Suprapubic skin (tissue), 4 donors: ENCODE results near the gene NME8. TPM values are rescaled to one million over a fixed set of nuclear protein-coding genes. Genes with fewer than 3 reads are reported as not detected.

ENCODE experiments used
- DNase-seq, 2 donors: peaks; one replicate each; pipeline ENCODE4 v3.0.0-alpha.2; 2019; ENCODE audit warnings: low spot score in 2 of 2
- H3K27ac ChIP-seq: fragments of 200-600 bp; sonication (generic); one replicate; pipeline ENCODE4 v1.5.1; 2019
- H3K27me3 ChIP-seq: fragments of 200-600 bp; sonication (generic); one replicate; pipeline ENCODE4 v1.5.1; 2019
- H3K36me3 ChIP-seq: fragments of 200-600 bp; sonication (generic); one replicate; pipeline ENCODE4 v1.5.1; 2019
- H3K4me1 ChIP-seq: fragments of 200-600 bp; sonication (generic); one replicate; pipeline ENCODE4 v1.5.1; 2019
- H3K4me3 ChIP-seq: fragments of 200-600 bp; sonication (generic); one replicate; pipeline ENCODE4 v1.5.1; 2019; ENCODE audit warnings: mild to moderate bottlenecking
- H3K9me3 ChIP-seq: fragments of 200-600 bp; sonication (generic); one replicate; pipeline ENCODE4 v1.5.1; 2019
- EP300 ChIP-seq: sonication (generic); formaldehyde crosslinking; IDR thresholded peaks from one replicate; pipeline ENCODE4 v1.6.1; 2017; ENCODE audit warnings: antibody characterized with exemption
- POLR2A ChIP-seq, 2 donors: fragments of 450-650 bp; IDR thresholded peaks; one replicate each; pipeline ENCODE4 v1.6.1; 2017; ENCODE audit warnings: antibody characterized with exemption in 2 of 2, mild to moderate bottlenecking in 2 of 2, moderate library complexity in 2 of 2
- POLR2AphosphoS5 ChIP-seq, 3 donors: sonication (generic); formaldehyde crosslinking; IDR thresholded peaks; one replicate each; pipeline ENCODE4 v1.6.1; 2017; ENCODE audit warnings: antibody characterized with exemption in 3 of 3
- WGBS: methylation state at CpG from one replicate; pipeline ENCODE4 v1.1.5; 2018; 5-methylcytosine and 5-hydroxymethylcytosine counted together
- total RNA-seq, 4 donors: library from RNA; depleted of rRNA; stranded (reverse); fragments of >200 nt; gene quantifications; one replicate each; pipeline ENCODE4 v1.1.0, GENCODE V29; 2016
- TF ChIP-seq, protein P1 (sequence below), 2 donors: fragments of 200-600 bp in 1 of 2; fragments of 450-650 bp in 1 of 2; sonication (generic) in 1 of 2; IDR thresholded peaks; one replicate each; pipeline ENCODE4 v1.5.1; 2016 to 2019; ENCODE audit warnings: antibody characterized with exemption in 2 of 2, mild to moderate bottlenecking in 1 of 2, moderate library complexity in 1 of 2

Gene NME8
- total RNA-seq, 4 donors from 2014 or later = 2.0 to 7.3 TPM; not detected in 2

- Histone ChIP-seq H3K9me3 (no peaks in the 10 kb centered on the region), H3K27me3 (no peaks in the 10 kb centered on the region), H3K4me1 (no peaks in the 10 kb centered on the region), H3K4me3 (no peak overlapping the region), H3K27ac (peak overlapping the region; percentile 45), H3K36me3 (no peaks in the 10 kb centered on the region)
- TF ChIP-seq EP300 (no peak), POLR2A (IDR thresholded peaks at IDR 0.05) (no peak), POLR2AphosphoS5 (IDR thresholded peaks at IDR 0.05) (no peak)
- TF ChIP-seq, protein P1, sequence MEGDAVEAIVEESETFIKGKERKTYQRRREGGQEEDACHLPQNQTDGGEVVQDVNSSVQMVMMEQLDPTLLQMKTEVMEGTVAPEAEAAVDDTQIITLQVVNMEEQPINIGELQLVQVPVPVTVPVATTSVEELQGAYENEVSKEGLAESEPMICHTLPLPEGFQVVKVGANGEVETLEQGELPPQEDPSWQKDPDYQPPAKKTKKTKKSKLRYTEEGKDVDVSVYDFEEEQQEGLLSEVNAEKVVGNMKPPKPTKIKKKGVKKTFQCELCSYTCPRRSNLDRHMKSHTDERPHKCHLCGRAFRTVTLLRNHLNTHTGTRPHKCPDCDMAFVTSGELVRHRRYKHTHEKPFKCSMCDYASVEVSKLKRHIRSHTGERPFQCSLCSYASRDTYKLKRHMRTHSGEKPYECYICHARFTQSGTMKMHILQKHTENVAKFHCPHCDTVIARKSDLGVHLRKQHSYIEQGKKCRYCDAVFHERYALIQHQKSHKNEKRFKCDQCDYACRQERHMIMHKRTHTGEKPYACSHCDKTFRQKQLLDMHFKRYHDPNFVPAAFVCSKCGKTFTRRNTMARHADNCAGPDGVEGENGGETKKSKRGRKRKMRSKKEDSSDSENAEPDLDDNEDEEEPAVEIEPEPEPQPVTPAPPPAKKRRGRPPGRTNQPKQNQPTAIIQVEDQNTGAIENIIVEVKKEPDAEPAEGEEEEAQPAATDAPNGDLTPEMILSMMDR (IDR thresholded peaks at IDR 0.05) = no peak
- 69% methylated on average over 8 of the region's 8 CpGs for WGBS
- DNase-seq = no peak
Measured at GRCh38 chr7:37943905-37944736, 95.7 kb downstream of the NME8 start.

GRCh38 chr7:37944737-37945054 lies 96.3 kb downstream of the NME8 start:
- DNase-seq = no peak
- Histone ChIP-seq H3K36me3 (no peaks in the 10 kb centered on the region), H3K9me3 (no peaks in the 10 kb centered on the region), H3K27ac (no peak overlapping the region), H3K4me3 (no peak overlapping the region), H3K4me1 (no peaks in the 10 kb centered on the region), H3K27me3 (no peaks in the 10 kb centered on the region)
- WGBS = 67% methylated on average over 2 of the region's 2 CpGs
- no peak for TF ChIP-seq POLR2AphosphoS5 (IDR thresholded peaks at IDR 0.05)
- no peak for TF ChIP-seq POLR2A (IDR thresholded peaks at IDR 0.05)
- TF ChIP-seq EP300 = no peak
- TF ChIP-seq, protein P1 (IDR thresholded peaks at IDR 0.05) = no peak

- no peaks in the 10 kb centered on the region for H3K36me3 ChIP-seq
- 75% methylated on average over 4 of the region's 4 CpGs for WGBS
- no peak for TF ChIP-seq POLR2A (IDR thresholded peaks at IDR 0.05)
- TF ChIP-seq, protein P1 (IDR thresholded peaks at IDR 0.05) = no peak
- no peak for TF ChIP-seq POLR2AphosphoS5 (IDR thresholded peaks at IDR 0.05)
- TF ChIP-seq EP300 = no peak
- H3K4me1 ChIP-seq = no peaks in the 10 kb centered on the region
- H3K27me3 ChIP-seq = no peaks in the 10 kb centered on the region
- H3K27ac ChIP-seq = no peak overlapping the region
- DNase-seq = no peak
- no peak overlapping the region for H3K4me3 ChIP-seq
- H3K9me3 ChIP-seq = no peaks in the 10 kb centered on the region
Measured at GRCh38 chr7:37945336-37945735, 96.9 kb downstream of the NME8 start.

DNA sequence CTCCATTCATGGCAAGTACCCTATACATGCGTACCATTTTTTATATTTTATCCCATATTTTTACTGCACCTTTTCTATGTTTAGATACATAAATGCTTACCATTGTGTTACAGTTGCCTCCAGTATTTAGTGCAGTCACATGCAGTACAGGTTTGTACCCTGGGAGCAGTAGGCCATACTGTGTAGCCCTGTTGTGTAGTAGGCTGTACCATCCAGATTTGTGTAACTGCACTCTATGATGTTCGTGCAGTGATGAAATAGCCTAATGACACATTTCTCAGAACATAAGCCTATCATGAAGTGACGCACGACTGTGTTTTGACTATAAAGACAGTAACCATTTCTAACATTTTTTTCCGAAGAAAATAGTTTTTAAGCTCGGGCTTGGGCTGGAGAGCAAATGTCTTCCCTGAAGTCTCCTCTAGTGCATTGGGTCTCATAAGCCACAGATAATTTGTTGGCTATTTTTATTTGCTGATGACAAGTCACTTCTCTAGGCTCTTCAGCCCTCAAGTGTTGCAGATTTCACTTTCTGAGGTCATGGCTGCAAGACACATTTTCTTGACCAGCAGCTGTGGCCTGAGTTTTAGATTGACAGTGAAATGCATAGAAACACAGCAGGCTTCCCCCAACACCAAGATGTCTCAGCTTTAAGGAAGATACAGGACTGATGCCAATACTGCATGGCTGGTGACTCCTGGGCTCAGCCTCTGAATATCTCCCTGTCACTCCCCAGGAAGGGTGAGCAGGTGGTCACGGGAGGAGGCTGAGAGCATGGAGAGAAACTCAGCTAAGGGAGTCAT lies 98.9 kb downstream of the NME8 start:
- TF ChIP-seq, protein P1 (IDR thresholded peaks at IDR 0.05) = no peak
- TF ChIP-seq POLR2AphosphoS5 (IDR thresholded peaks at IDR 0.05) (no peak), POLR2A (IDR thresholded peaks at IDR 0.05) (no peak), EP300 (no peak)
- 91% methylated on average over 7 of the region's 7 CpGs for WGBS
- Histone ChIP-seq H3K27ac (no peak overlapping the region), H3K4me3 (no peak overlapping the region), H3K36me3 (no peaks in the 10 kb centered on the region), H3K27me3 (no peaks in the 10 kb centered on the region), H3K9me3 (no peaks in the 10 kb centered on the region), H3K4me1 (no peaks in the 10 kb centered on the region)
- no peak for DNase-seq

DNA sequence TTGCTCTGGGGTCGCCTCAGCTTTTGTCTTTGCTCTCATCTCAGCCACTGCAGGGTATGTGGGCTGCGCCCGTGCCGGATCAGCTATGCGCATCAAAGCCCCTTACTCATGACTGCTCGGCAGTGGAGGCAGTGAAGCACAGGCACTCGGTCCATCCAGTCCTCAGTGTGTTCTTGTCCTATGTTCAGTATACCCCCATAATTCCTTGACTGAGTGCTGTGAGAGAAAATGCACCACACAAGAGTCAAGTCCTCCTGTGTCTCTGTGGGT lies 99.5 kb downstream of the NME8 start:
- Histone ChIP-seq H3K27me3 (no peaks in the 10 kb centered on the region), H3K36me3 (no peaks in the 10 kb centered on the region), H3K4me1 (no peaks in the 10 kb centered on the region), H3K4me3 (no peak overlapping the region), H3K27ac (no peak overlapping the region), H3K9me3 (no peaks in the 10 kb centered on the region)
- TF ChIP-seq EP300 (no peak), POLR2AphosphoS5 (IDR thresholded peaks at IDR 0.05) (no peak), POLR2A (IDR thresholded peaks at IDR 0.05) (no peak)
- TF ChIP-seq, protein P1 (IDR thresholded peaks at IDR 0.05) = no peak
- WGBS = 92% methylated on average over 7 of the region's 7 CpGs
- DNase-seq = no peak
